Endothelial cell of umbilical vein (primary cell): Measurements from ENCODE around the gene KCNJ15. TPM values are rescaled to one million over a fixed set of nuclear protein-coding genes. Genes with fewer than 3 reads are reported as not detected.

Source experiments
- BruUV-seq: library from RNA; stranded (reverse); fragments of 400-500 nt; replicated peaks from 2 replicates; lab custom pipeline; 2021; lab: Mats Ljungman, UMichigan
- CTCF ChIA-PET: fragments of 300-600, 350-600 bp; sonication (Branson Sonifier 250); formaldehyde crosslinking; loops from one replicate; lab custom pipeline; 2021; ENCODE audit warnings: antibody characterized with exemption, inconsistent platforms; lab: Charles Lee
- POLR2A ChIA-PET: fragments of 300-600, 350-600 bp; sonication (Branson Sonifier 250); formaldehyde crosslinking; loops from one replicate; lab custom pipeline; 2021; ENCODE audit warnings: antibody characterized with exemption, inconsistent platforms; lab: Charles Lee
- DNase-seq: peaks from one replicate; pipeline ENCODE4 v3.0.0-alpha.2; 2011; ENCODE audit warnings: low read depth, low spot score
- FAIRE-seq: peaks from 2 replicates; lab custom pipeline; 2011; peaks lifted over from hg19 to GRCh38; lab: Jason Lieb, UNC
- H2AFZ ChIP-seq: 2 replicates; pipeline ENCODE4 v1.6.0; 2012; ENCODE audit warnings: low read depth, low read length, control low read depth, inconsistent platforms
- H3K27ac ChIP-seq: 2 replicates; pipeline ENCODE4 v1.5.1; 2011; ENCODE audit warnings: low read depth, mild to moderate bottlenecking, control low read depth, low read length, moderate library complexity; ENCODE audit not compliant: insufficient read depth
- H3K27me3 ChIP-seq, 2 experiments: 2 replicates each; pipeline versions ENCODE4 v1.6.0 to v1.6.1; 2011; ENCODE audit warnings: low read length in 2 of 2, mixed read lengths in 1 of 2; ENCODE audit not compliant: control insufficient read depth in 2 of 2, insufficient read depth in 2 of 2
- H3K36me3 ChIP-seq, 2 experiments: 2 replicates in 1 of 2; 3 replicates in 1 of 2; pipeline ENCODE4 v1.5.1; 2011; ENCODE audit warnings: low read length in 2 of 2, mild to moderate bottlenecking in 1 of 2, moderate library complexity in 1 of 2; ENCODE audit not compliant: control insufficient read depth in 2 of 2, insufficient read depth in 2 of 2; ENCODE audit errors: extremely low read depth in 1 of 2
- H3K4me1 ChIP-seq: 3 replicates; pipeline ENCODE4 v1.5.1; 2011; ENCODE audit warnings: mild to moderate bottlenecking, low read length; ENCODE audit not compliant: control insufficient read depth, insufficient read depth; ENCODE audit errors: extremely low read depth
- H3K4me2 ChIP-seq: 2 replicates; pipeline ENCODE4 v1.6.1; 2011; ENCODE audit warnings: low read length, control low read depth, mixed read lengths; ENCODE audit not compliant: insufficient read depth
- H3K4me3 ChIP-seq, 3 experiments: fragments of 200-600 bp in 1 of 3; sonication (generic), shearing (Covaris generic) in 1 of 3; replicated peaks in 1 of 3; 2 replicates each; pipeline ENCODE4 v1.5.1; 2011 to 2016; ENCODE audit warnings: control low read depth in 3 of 3, low read length in 3 of 3, mild to moderate bottlenecking in 2 of 3, inconsistent platforms in 1 of 3, low read depth in 1 of 3, moderate library complexity in 1 of 3; ENCODE audit not compliant: insufficient read depth in 1 of 3
- H3K79me2 ChIP-seq: 2 replicates; pipeline ENCODE4 v1.6.0; 2012; ENCODE audit warnings: low read length, inconsistent platforms; ENCODE audit not compliant: control insufficient read depth, insufficient read depth
- H3K9ac ChIP-seq: replicated peaks from 2 replicates; pipeline ENCODE3; 2011; ENCODE audit warnings: low read length, control low read depth; ENCODE audit not compliant: insufficient read depth; ENCODE audit errors: extremely low read depth
- H3K9me1 ChIP-seq: replicated peaks from 3 replicates; pipeline ENCODE4 v1.6.0; 2011; ENCODE audit warnings: mild to moderate bottlenecking, low read length; ENCODE audit not compliant: control insufficient read depth, insufficient read depth; ENCODE audit errors: extremely low read depth
- H3K9me3 ChIP-seq: replicated peaks from 2 replicates; pipeline ENCODE4 v1.5.1; 2012; ENCODE audit warnings: low read length, inconsistent platforms; ENCODE audit not compliant: control insufficient read depth, insufficient read depth
- H4K20me1 ChIP-seq: replicated peaks from 2 replicates; pipeline ENCODE3; 2011; ENCODE audit warnings: mild to moderate bottlenecking, low read length; ENCODE audit not compliant: control insufficient read depth, insufficient read depth; ENCODE audit errors: extremely low read depth
- CTCF ChIP-seq, 2 donors: IDR thresholded peaks; 1 replicate in 1 of 2; 2 replicates in 1 of 2; pipeline ENCODE4 v1.5.1; 2011; ENCODE audit warnings: low read length in 2 of 2, mild to moderate bottlenecking in 2 of 2, moderate library complexity in 2 of 2, control low read depth in 1 of 2, inconsistent platforms in 1 of 2, low read depth in 1 of 2; ENCODE audit not compliant: insufficient read depth in 1 of 2; ENCODE audit errors: extremely low read depth in 1 of 2
- EZH2 ChIP-seq: IDR thresholded peaks from 2 replicates; pipeline ENCODE4 v1.6.1; 2012; ENCODE audit warnings: borderline replicate concordance, low read depth, mild to moderate bottlenecking, moderate library complexity, low read length, inconsistent platforms; ENCODE audit not compliant: severe bottlenecking
- FOS ChIP-seq: IDR thresholded peaks from 2 replicates; pipeline ENCODE4 v1.6.1; 2011; ENCODE audit warnings: mild to moderate bottlenecking, low read length, moderate library complexity, borderline replicate concordance; ENCODE audit not compliant: insufficient read depth
- GATA2 ChIP-seq: IDR thresholded peaks from 2 replicates; pipeline ENCODE4 v1.7.0; 2011; ENCODE audit warnings: low read depth, mild to moderate bottlenecking, moderate library complexity, mixed read lengths, low read length; ENCODE audit not compliant: insufficient read length, insufficient read depth
- JUN ChIP-seq: IDR thresholded peaks from 2 replicates; pipeline ENCODE4 v1.6.1; 2011; ENCODE audit warnings: borderline replicate concordance, low read depth; ENCODE audit not compliant: insufficient read length, insufficient read depth
- MAX ChIP-seq: IDR thresholded peaks from 2 replicates; pipeline ENCODE4 v1.6.1; 2011; ENCODE audit not compliant: insufficient read depth, insufficient read length
- MYC ChIP-seq: IDR thresholded peaks from one replicate; pipeline ENCODE4 v1.6.1; 2011; ENCODE audit warnings: mild to moderate bottlenecking, low read depth, low read length
- POLR2A ChIP-seq: IDR thresholded peaks from 2 replicates; pipeline ENCODE4 v1.6.1; 2012; ENCODE audit warnings: low read depth, mild to moderate bottlenecking, control low read depth, low read length
- POLR2AphosphoS5 ChIP-seq: IDR thresholded peaks from 2 replicates; pipeline ENCODE4 v1.6.1; 2012; ENCODE audit warnings: low read depth, mild to moderate bottlenecking, control low read depth, low read length, moderate library complexity; ENCODE audit not compliant: insufficient read depth
- dilution Hi-C: fragments of 300-500 bp; cut with MboI; formaldehyde crosslinking; loops from one replicate; pipeline ENCODE4 v1.15.0; 2019; ENCODE audit warnings: low sequenced_read_pairs; ENCODE audit not compliant: extremely low pct_ligation_motif_present
- intact Hi-C: fragments of 100-400 bp; cut with micrococcal nuclease; formaldehyde crosslinking; loops from one replicate; pipeline ENCODE4 v1.10.0; 2022
- polyA plus RNA-seq, 4 experiments: library from polyadenylated mRNA; depleted of rRNA in 3 of 4; stranded (reverse) in 3 of 4; unstranded in 1 of 4; fragments of >200 nt; gene quantifications; 2 replicates each; pipeline versions ENCODE4 v1.2.1 to v1.2.3, GENCODE V29; 2011 to 2012; ENCODE audit warnings: missing spikeins in 1 of 4
- total RNA-seq: library from RNA; stranded (reverse); gene quantifications from 2 replicates; pipeline ENCODE4 v1.2.3, GENCODE V29; 2021

KCNJ15 gene
- total and polyA plus RNA-seq, 2 donors (not counting 3 experiments of a cell fraction or from before 2014, with no cell fraction given): 1.4 to 1.5 TPM

- H3K79me2 ChIP-seq: no peaks in the 10 kb centered on the region
- POLR2A ChIA-PET: no interaction called here
- no peaks in the 10 kb centered on the region for H3K9me1 ChIP-seq
- CTCF ChIA-PET: interaction anchor here (1.4 to 5.2 kb wide), 4 partner anchors 16 to 164 kb away, joined by 3 to 50 read pairs (median 16); no protein-coding TSS in a partner anchor
- intact Hi-C loops (loop anchor here (1.0 kb wide), 1 partner anchor 116 kb away; no protein-coding TSS in a partner anchor), dilution Hi-C loops (no loop called here)
- H3K36me3 ChIP-seq: no peaks in the 10 kb centered on the region
- TF ChIP-seq EZH2 (no peak), POLR2AphosphoS5 (no peak), MYC (no peak), POLR2A (no peak)
- H3K9ac ChIP-seq: no peak overlapping the region
- H3K4me3 ChIP-seq: no peak overlapping the region
- no peak overlapping the region for H3K4me2 ChIP-seq
- H3K27ac ChIP-seq: no peak overlapping the region
- H3K4me1 ChIP-seq: no peaks in the 10 kb centered on the region
- H3K27me3 ChIP-seq: no peaks in the 10 kb centered on the region
- FAIRE-seq (no peak), DNase-seq (no peak)
- no peaks in the 10 kb centered on the region for H3K9me3 ChIP-seq
- no TSS peak for BruUV-seq
- no peaks in the 10 kb centered on the region for H4K20me1 ChIP-seq
- no peak overlapping the region for H2AFZ ChIP-seq
Measured at GRCh38 chr21:38334866-38335265, 78.1 kb downstream of the KCNJ15 start.

GRCh38 chr21:38337793-38338192 lies 81.0 kb downstream of the KCNJ15 start:
- no TSS peak for BruUV-seq
- Histone ChIP-seq H3K27ac (no peak overlapping the region), H3K4me3 (no peak overlapping the region), H3K9ac (no peak overlapping the region), H3K4me1 (no peaks in the 10 kb centered on the region), H3K36me3 (no peaks in the 10 kb centered on the region), H3K27me3 (no peaks in the 10 kb centered on the region), H3K79me2 (no peaks in the 10 kb centered on the region), H2AFZ (no peak overlapping the region), H3K9me1 (no peaks in the 10 kb centered on the region), H3K9me3 (no peaks in the 10 kb centered on the region), H3K4me2 (no peak overlapping the region), H4K20me1 (no peaks in the 10 kb centered on the region)
- dilution Hi-C loops (no loop called here), intact Hi-C loops (no loop called here)
- POLR2A ChIA-PET: no interaction called here
- FAIRE-seq: no peak
- DNase-seq: no peak
- TF ChIP-seq MAX (no peak), POLR2A (no peak), GATA2 (no peak), FOS (no peak), CTCF (IDR thresholded peaks at IDR 0.05; ENCODE audit: extremely low read depth in 1 of 2, insufficient read depth in 1 of 2, low read depth in 1 of 2, low read length in 2 of 2) (no peak), JUN (no peak), EZH2 (no peak), POLR2AphosphoS5 (no peak), MYC (no peak)
- CTCF ChIA-PET: interaction anchor here (0.8 to 1.9 kb wide), 3 partner anchors 13 to 167 kb away, joined by 3 to 8 read pairs (median 4); no protein-coding TSS in a partner anchor
